Spleen (tissue), 3 donors: Measurements from ENCODE around the gene ABI3BP.

Source experiments
- POLR2A ChIP-seq, 3 donors: fragments of 450-650 bp; IDR thresholded peaks; one replicate each; pipeline ENCODE4 v1.5.1; 2017; ENCODE audit warnings: antibody characterized with exemption in 3 of 3, mild to moderate bottlenecking in 1 of 3
- POLR2AphosphoS5 ChIP-seq, 3 donors: sonication (generic); formaldehyde crosslinking; IDR thresholded peaks; one replicate each; pipeline ENCODE4 v1.5.1; 2017; ENCODE audit warnings: antibody characterized with exemption in 3 of 3

DNA sequence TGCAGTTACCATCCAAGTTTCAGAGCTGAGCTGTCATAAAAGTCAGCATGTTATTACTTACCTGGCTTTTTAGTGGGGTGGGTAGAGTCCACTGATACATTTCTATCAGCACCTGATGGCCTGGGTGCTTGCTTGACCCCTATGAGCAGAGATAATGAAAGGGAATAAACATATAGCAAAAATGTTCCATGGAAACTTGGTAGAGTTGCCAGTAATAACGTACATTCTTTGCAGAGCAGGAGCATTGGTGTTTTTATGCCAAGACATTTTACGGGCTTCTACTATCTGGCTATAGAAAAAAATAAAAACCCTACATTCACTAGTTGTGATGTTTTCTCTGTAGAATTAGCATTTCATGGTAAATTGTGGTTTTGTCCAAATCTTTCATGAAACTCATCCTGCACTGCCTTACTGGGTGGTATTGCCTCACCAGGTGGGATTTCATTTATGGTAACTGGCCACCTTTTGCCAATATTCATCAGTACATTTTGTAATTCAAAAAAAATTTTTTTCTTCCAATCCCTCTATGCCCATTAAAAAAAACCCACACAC, 213.1 kb downstream of the ABI3BP start:
- TF ChIP-seq POLR2AphosphoS5 (IDR thresholded peaks at IDR 0.05), result no peak
- TF ChIP-seq POLR2A (IDR thresholded peaks at IDR 0.05), result no peak
